Neural cell (in vitro differentiated cells): ENCODE data around the gene QSOX2. TPM values are rescaled to one million over a fixed set of nuclear protein-coding genes. Genes with fewer than 3 reads are reported as not detected.

ENCODE experiments used
- H2AFZ ChIP-seq: fragments of 200-600, 300-800 bp; sonication (generic), shearing (Covaris generic); 2 replicates; pipeline ENCODE4 v1.6.0; 2014; ENCODE audit warnings: low read depth, mild to moderate bottlenecking, antibody characterized with exemption, low read length, moderate library complexity
- H3F3A ChIP-seq: fragments of 200-600 bp; shearing (Covaris generic); 2 replicates; pipeline ENCODE4 v1.6.1; 2016; ENCODE audit warnings: mild to moderate bottlenecking, moderate library complexity, mixed read lengths, antibody characterized with exemption, low read length; ENCODE audit not compliant: insufficient read depth, poor library complexity, severe bottlenecking
- H3K27ac ChIP-seq: fragments of 200-600, 300-800 bp; sonication (generic), shearing (Covaris generic); 2 replicates; pipeline ENCODE4 v1.5.1; 2014; ENCODE audit warnings: mild to moderate bottlenecking, low read length, moderate library complexity
- H3K27me3 ChIP-seq: fragments of 300-800, 200-600 bp; sonication (generic), shearing (Covaris generic); 2 replicates; pipeline ENCODE4 v1.6.0; 2014; ENCODE audit warnings: mild to moderate bottlenecking, low read depth, low read length, moderate library complexity; ENCODE audit not compliant: insufficient read depth
- H3K36me3 ChIP-seq: fragments of 300-800, 200-600 bp; sonication (generic), shearing (Covaris generic); 2 replicates; pipeline ENCODE4 v1.5.1; 2014; ENCODE audit warnings: mild to moderate bottlenecking, antibody characterized with exemption, low read length, moderate library complexity; ENCODE audit not compliant: insufficient read depth
- H3K4me2 ChIP-seq: fragments of 300-800, 200-600 bp; sonication (generic), shearing (Covaris generic); 2 replicates; pipeline ENCODE4 v1.6.0; 2014; ENCODE audit warnings: mild to moderate bottlenecking, low read length
- H3K4me3 ChIP-seq: fragments of 300-800, 200-600 bp; sonication (generic), shearing (Covaris generic); 2 replicates; pipeline ENCODE4 v1.5.1; 2014; ENCODE audit warnings: mild to moderate bottlenecking, low read length, moderate library complexity
- H3K79me2 ChIP-seq: fragments of 200-600 bp; shearing (Covaris generic); replicated peaks from 2 replicates; pipeline ENCODE4 v1.6.0; 2014; ENCODE audit warnings: mild to moderate bottlenecking, low read length, moderate library complexity; ENCODE audit not compliant: insufficient read depth
- H3K9ac ChIP-seq: fragments of 300-800, 200-600 bp; sonication (generic), shearing (Covaris generic); 2 replicates; pipeline ENCODE4 v1.6.1; 2016; ENCODE audit warnings: mild to moderate bottlenecking, low read length, mixed read lengths
- H3K9me2 ChIP-seq: fragments of 200-600 bp; shearing (Covaris generic); 2 replicates; pipeline ENCODE4 v1.6.1; 2016; ENCODE audit warnings: mild to moderate bottlenecking, low read length, mixed read lengths; ENCODE audit not compliant: insufficient read depth
- H3K9me3 ChIP-seq: fragments of 200-600, 300-800 bp; sonication (generic), shearing (Covaris generic); 2 replicates; pipeline ENCODE4 v1.6.1; 2016; ENCODE audit warnings: mild to moderate bottlenecking, mixed run types, low read length, moderate library complexity, mixed read lengths
- H4K20me1 ChIP-seq: fragments of 200-600 bp; shearing (Covaris generic); 2 replicates; pipeline ENCODE4 v1.6.1; 2016; ENCODE audit warnings: mild to moderate bottlenecking, mixed run types; ENCODE audit not compliant: insufficient read depth
- CTCF ChIP-seq: fragments of 450-650 bp; IDR thresholded peaks from 2 replicates; pipeline ENCODE4 v1.5.1; 2014; ENCODE audit warnings: antibody characterized with exemption, mild to moderate bottlenecking, moderate library complexity; ENCODE audit not compliant: poor library complexity, severe bottlenecking
- EP300 ChIP-seq: fragments of 450-650 bp; conservative IDR thresholded peaks from 2 replicates; pipeline ENCODE4 v1.6.1; 2014; ENCODE audit warnings: antibody characterized with exemption, mild to moderate bottlenecking, moderate library complexity; ENCODE audit not compliant: poor library complexity, severe bottlenecking
- EZH2 ChIP-seq: fragments of 200-600, 300-800 bp; shearing (Covaris generic), sonication (generic); IDR thresholded peaks from 2 replicates; pipeline ENCODE4 v1.6.1; 2014; ENCODE audit warnings: antibody characterized with exemption, low read length, borderline replicate concordance, mild to moderate bottlenecking; ENCODE audit not compliant: insufficient read depth, poor library complexity, severe bottlenecking
- MXI1 ChIP-seq: fragments of 450-650 bp; conservative IDR thresholded peaks from 2 replicates; pipeline ENCODE4 v1.6.1; 2014; ENCODE audit warnings: antibody characterized with exemption, mild to moderate bottlenecking; ENCODE audit not compliant: poor library complexity, severe bottlenecking
- POLR2AphosphoS5 ChIP-seq: IDR thresholded peaks from 2 replicates; pipeline ENCODE4 v1.6.1; 2012
- RAD21 ChIP-seq: fragments of 450-650 bp; conservative IDR thresholded peaks from 2 replicates; pipeline ENCODE4 v1.6.1; 2014; ENCODE audit warnings: antibody characterized with exemption, mild to moderate bottlenecking, moderate library complexity
- REST ChIP-seq: IDR thresholded peaks from 2 replicates; pipeline ENCODE4 v1.6.1; 2012; ENCODE audit warnings: borderline replicate concordance
- SMC3 ChIP-seq: fragments of 450-650 bp; conservative IDR thresholded peaks from 2 replicates; pipeline ENCODE4 v1.6.1; 2014; ENCODE audit warnings: antibody characterized with exemption, mild to moderate bottlenecking, moderate library complexity; ENCODE audit not compliant: poor library complexity
- TAF1 ChIP-seq: IDR thresholded peaks from 2 replicates; pipeline ENCODE4 v1.6.1; 2012; ENCODE audit warnings: low read depth
- polyA plus RNA-seq: library from polyadenylated mRNA; depleted of rRNA; stranded (reverse); fragments of >200 nt; gene quantifications from 2 replicates; pipeline ENCODE4 v1.2.3, GENCODE V29; 2014

Gene QSOX2
- polyA plus RNA-seq, 1 donor from 2014 or later = 20.7 TPM

- Histone ChIP-seq H3K36me3 (peaks cover 3% of the 10 kb centered on the region), H3K27ac (no peak overlapping the region), H2AFZ (no peak overlapping the region), H3K9ac (no peak overlapping the region), H3K4me3 (no peak overlapping the region), H3K9me3 (no peaks in the 10 kb centered on the region), H3K79me2 (no peaks in the 10 kb centered on the region), H3K9me2 (no peaks in the 10 kb centered on the region), H3K27me3 (no peaks in the 10 kb centered on the region), H3K4me2 (no peak overlapping the region), H3F3A (no peaks in the 10 kb centered on the region), H4K20me1 (no peaks in the 10 kb centered on the region)
- TF ChIP-seq CTCF (no peak), SMC3 (no peak), EP300 (no peak), RAD21 (no peak), EZH2 (no peak), POLR2AphosphoS5 (no peak), REST (no peak), MXI1 (no peak), TAF1 (no peak)
Measured at GRCh38 chr9:136219276-136219675, 26.3 kb downstream of the QSOX2 start.

- Histone ChIP-seq H3K27ac (no peak overlapping the region), H3K79me2 (no peaks in the 10 kb centered on the region), H3K36me3 (peaks cover 6% of the 10 kb centered on the region), H4K20me1 (no peaks in the 10 kb centered on the region), H3K27me3 (no peaks in the 10 kb centered on the region), H3K9me3 (no peaks in the 10 kb centered on the region), H3K9ac (no peak overlapping the region), H3K4me3 (no peak overlapping the region), H3K9me2 (no peaks in the 10 kb centered on the region), H3K4me2 (no peak overlapping the region), H2AFZ (no peak overlapping the region), H3F3A (no peaks in the 10 kb centered on the region)
- no peak for TF ChIP-seq TAF1
- TF ChIP-seq EZH2 = no peak
- no peak for TF ChIP-seq POLR2AphosphoS5
- TF ChIP-seq EP300 = no peak
- no peak for TF ChIP-seq MXI1
Measured at GRCh38 chr9:136218673-136219072, 26.9 kb downstream of the QSOX2 start.
